Lung (tissue), 12 donors: ENCODE results near the gene CYBC1. TPM values are rescaled to one million over a fixed set of nuclear protein-coding genes. Genes with fewer than 3 reads are reported as not detected.

Experiments
- ATAC-seq: fragments of 200-7000 bp; cut with Tn5 transposase; one replicate; pipeline ENCODE4 v1.9.1; 2020; ENCODE audit warnings: moderate number of reproducible peaks; ENCODE audit not compliant: insufficient read depth, low FRiP score
- DNase-seq, 3 donors: peaks; one replicate each; pipeline ENCODE4 v3.0.0-alpha.2; 2013 to 2017
- H3K27ac ChIP-seq, 2 donors: one replicate each; pipeline ENCODE4 v1.5.1; 2013; ENCODE audit warnings: mild to moderate bottlenecking in 2 of 2, moderate library complexity in 2 of 2, control low read depth in 1 of 2, inconsistent platforms in 1 of 2, low read depth in 1 of 2, low read length in 1 of 2
- H3K27me3 ChIP-seq, 3 donors: one replicate each; pipeline ENCODE4 v1.5.1; 2013; ENCODE audit warnings: low read length in 2 of 3; ENCODE audit not compliant: control insufficient read depth in 3 of 3, insufficient read depth in 3 of 3
- H3K36me3 ChIP-seq, 4 donors: one replicate each; pipeline ENCODE4 v1.5.1; 2013; ENCODE audit warnings: low read length in 4 of 4, mild to moderate bottlenecking in 1 of 4, moderate library complexity in 1 of 4; ENCODE audit not compliant: control insufficient read depth in 4 of 4, insufficient read depth in 4 of 4
- H3K4me1 ChIP-seq, 5 donors: one replicate each; pipeline ENCODE4 v1.5.1; 2013; ENCODE audit warnings: low read length in 5 of 5, mild to moderate bottlenecking in 2 of 5, moderate library complexity in 1 of 5; ENCODE audit not compliant: control insufficient read depth in 5 of 5, insufficient read depth in 5 of 5
- H3K4me3 ChIP-seq: one replicate; pipeline ENCODE4 v1.5.1; 2013; ENCODE audit warnings: mild to moderate bottlenecking, control low read depth, moderate library complexity
- H3K9ac ChIP-seq, 2 donors: one replicate each; pipeline ENCODE4 v1.5.1; 2013; ENCODE audit warnings: low read length in 2 of 2, control low read depth in 1 of 2; ENCODE audit not compliant: insufficient read depth in 1 of 2
- H3K9me3 ChIP-seq, 4 donors: one replicate each; pipeline ENCODE4 v1.5.1; 2013; ENCODE audit warnings: low read length in 3 of 4, mild to moderate bottlenecking in 1 of 4, moderate library complexity in 1 of 4; ENCODE audit not compliant: control insufficient read depth in 4 of 4, insufficient read depth in 3 of 4
- CTCF ChIP-seq: IDR thresholded peaks from 2 replicates; pipeline ENCODE4 v1.5.1; 2012; ENCODE audit warnings: mild to moderate bottlenecking; ENCODE audit errors: control extremely low read depth, extremely low read depth
- WGBS, 2 donors: extraction: QIAGEN DNeasy Blood & Tissue Kit; methylation state at CpG; one replicate each; pipeline ENCODE4 v1.1.7; 2013; 5-methylcytosine and 5-hydroxymethylcytosine counted together
- polyA plus RNA-seq, 2 donors: library from polyadenylated mRNA; stranded (reverse); fragments of 200-250 nt; gene quantifications; one replicate each; pipeline ENCODE4 v1.2.1, GENCODE V29; 2013
- total RNA-seq, 2 donors: library from RNA; depleted of rRNA in 1 of 2; stranded (reverse); fragments of >200 nt in 1 of 2; gene quantifications; one replicate each; pipeline ENCODE4 v1.2.1, GENCODE V29; 2014 to 2021
- donor health status: control.
- donor health status: control.
- donor health status: Bipolar disorder and iron deficiency.
- donor health status: healthy.
- donor health status: DM: yes; HTN: yes; CAD: no.

CYBC1 gene
- total and polyA plus RNA-seq, 4 donors: 37.4 to 144 (median 92.0) TPM

GRCh38 chr17:82491196-82491530, 40.6 kb upstream of the CYBC1 start:
- no peak overlapping the region for H3K27ac ChIP-seq
- peaks cover 0 to 4% (median 0%) of the 10 kb centered on the region in 5 donors for H3K4me1 ChIP-seq
- no peak for DNase-seq
- ATAC-seq: no peak
- H3K27me3 ChIP-seq: no peaks in the 10 kb centered on the region
- peaks cover 0 to 23% (median 8%) of the 10 kb centered on the region in 4 donors for H3K36me3 ChIP-seq
- 92 to 93% methylated on average over 10 of the region's 10 CpGs for WGBS, 2 donors
- no peaks in the 10 kb centered on the region for H3K9me3 ChIP-seq
- no peak for TF ChIP-seq CTCF
- H3K9ac ChIP-seq: no peak overlapping the region
- no peak overlapping the region for H3K4me3 ChIP-seq

GRCh38 chr17:82490512-82491195, 40.1 kb upstream of the CYBC1 start:
- Histone ChIP-seq H3K36me3 (peaks cover under 1 to 28% (median 12%) of the 10 kb centered on the region in 4 donors), H3K9ac (no peak overlapping the region), H3K4me3 (no peak overlapping the region), H3K4me1 (peaks cover 0 to 2% (median 0%) of the 10 kb centered on the region in 5 donors), H3K9me3 (no peaks in the 10 kb centered on the region), H3K27me3 (no peaks in the 10 kb centered on the region), H3K27ac (no peak overlapping the region)
- TF ChIP-seq CTCF: no peak
- 85 to 94% methylated on average over 25 of the region's 25 CpGs for WGBS, 2 donors
- ATAC-seq (no peak), DNase-seq (no peak)

GRCh38 chr17:82489851-82490511, 39.4 kb upstream of the CYBC1 start:
- DNase-seq (no peak), ATAC-seq (no peak)
- Histone ChIP-seq H3K27ac (no peak overlapping the region), H3K4me3 (no peak overlapping the region), H3K27me3 (no peaks in the 10 kb centered on the region), H3K9ac (no peak overlapping the region), H3K4me1 (no peaks in the 10 kb centered on the region), H3K36me3 (peaks cover 3 to 32% (median 13%) of the 10 kb centered on the region in 4 donors), H3K9me3 (no peaks in the 10 kb centered on the region)
- no peak for TF ChIP-seq CTCF
- 85 to 92% methylated on average over 21 of the region's 21 CpGs for WGBS, 2 donors
